ENCODE data around the gene JHY.
A peak's percentile ranks its signal among the peaks of the same experiment; 100 is the strongest.
"Not testable (repeated sequence)": the region's sequence is repeated elsewhere in the genome, so short reads cannot be mapped to it uniquely, and the experiment has no call there.

Gene JHY

DNA sequence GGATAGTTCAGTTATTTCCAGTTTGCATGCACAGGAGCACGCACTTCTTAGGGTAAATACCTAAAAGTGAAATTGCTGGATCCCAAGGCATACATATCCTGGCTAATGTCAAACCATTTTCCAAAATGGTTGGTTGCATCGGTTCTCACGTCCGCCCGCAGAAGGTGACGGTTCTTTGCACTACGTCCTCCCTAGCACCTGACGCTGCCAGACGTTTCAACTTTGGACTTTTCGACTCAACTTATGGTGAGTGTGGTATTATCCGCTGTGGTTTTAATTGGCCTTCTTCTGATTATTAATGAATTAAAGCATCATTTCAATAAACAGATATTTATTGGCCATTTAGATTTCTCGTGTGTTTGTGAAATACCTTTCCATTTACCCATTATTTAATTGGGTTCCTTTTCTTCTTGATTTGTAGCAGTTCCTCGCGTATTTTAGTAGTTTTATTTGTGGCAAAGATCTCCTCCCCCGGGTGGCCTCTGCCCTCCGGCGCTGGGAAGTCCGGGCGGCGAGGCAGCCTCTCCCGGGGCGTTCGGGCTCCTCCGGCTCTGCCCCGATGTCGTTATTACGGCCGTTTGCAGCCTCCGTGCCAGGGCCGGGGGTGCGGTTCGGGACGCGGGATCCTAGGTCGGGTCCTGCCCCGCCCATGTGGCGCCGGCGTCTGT lies at the start of gene JHY:
Gene JHY, plus strand, starts transcription at position 571 of the 668 bp plus-strand sequence. CDS start 3,091 bp downstream, outside the sequence.
- no peak for DNase-seq (ENCODE audit: low read depth in 2 of 2)

GRCh38 chr11:122833846-122834464 lies 48.6 kb upstream of the JHY start:
- no peak for DNase-seq (ENCODE audit: low read depth in 2 of 2)

- no peak for DNase-seq (ENCODE audit: low read depth in 2 of 2)
Observed at GRCh38 chr11:122836916-122837315, 45.6 kb upstream of the JHY start.

DNA sequence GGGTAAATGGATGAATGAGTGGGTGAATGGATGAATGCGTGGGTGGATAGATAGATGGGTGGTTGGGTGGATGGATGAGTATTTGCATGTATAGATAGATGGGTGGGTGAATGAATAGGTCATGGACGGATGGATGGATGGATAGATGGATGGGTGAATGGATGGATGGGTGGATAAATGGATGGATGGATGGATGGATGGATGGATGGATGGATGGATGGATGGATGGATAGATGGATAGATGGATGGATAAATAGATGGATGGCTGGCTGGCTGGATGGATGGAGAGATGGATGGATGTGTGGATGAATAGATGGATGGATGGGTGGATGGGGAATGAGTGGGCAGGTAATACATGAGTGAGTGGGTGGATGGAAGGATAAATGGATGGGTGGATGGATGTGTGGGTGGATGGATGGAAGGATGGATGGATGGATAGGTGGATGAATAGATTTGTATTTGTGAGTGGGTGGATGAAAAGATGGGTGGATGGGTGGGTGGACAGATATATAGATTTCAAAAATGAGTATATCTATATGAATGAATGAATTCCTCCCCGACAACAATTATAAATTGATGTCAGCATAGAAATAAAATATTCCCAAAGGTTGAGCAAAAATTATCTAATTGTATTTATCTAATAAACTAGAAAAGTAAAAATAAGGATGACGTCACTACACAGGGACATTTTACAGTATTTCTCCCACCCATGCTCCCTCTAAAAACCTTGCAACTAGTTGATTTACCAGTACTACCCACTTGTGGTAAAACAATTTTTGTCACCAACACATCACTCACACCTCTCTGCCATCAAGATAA lies 44.8 kb upstream of the JHY start:
- DNase-seq (ENCODE audit: low read depth in 2 of 2): no peak

- DNase-seq (ENCODE audit: low read depth in 2 of 2): peak in 1 of 2 donors; percentile 39
Observed at GRCh38 chr11:122843281-122844141, 39.0 kb upstream of the JHY start.

GRCh38 chr11:122847466-122847865 lies 35.1 kb upstream of the JHY start:
- DNase-seq (ENCODE audit: low read depth in 2 of 2): no peak

GRCh38 chr11:122848186-122848585 lies 34.4 kb upstream of the JHY start:
- no peak for DNase-seq (ENCODE audit: low read depth in 2 of 2)

DNA sequence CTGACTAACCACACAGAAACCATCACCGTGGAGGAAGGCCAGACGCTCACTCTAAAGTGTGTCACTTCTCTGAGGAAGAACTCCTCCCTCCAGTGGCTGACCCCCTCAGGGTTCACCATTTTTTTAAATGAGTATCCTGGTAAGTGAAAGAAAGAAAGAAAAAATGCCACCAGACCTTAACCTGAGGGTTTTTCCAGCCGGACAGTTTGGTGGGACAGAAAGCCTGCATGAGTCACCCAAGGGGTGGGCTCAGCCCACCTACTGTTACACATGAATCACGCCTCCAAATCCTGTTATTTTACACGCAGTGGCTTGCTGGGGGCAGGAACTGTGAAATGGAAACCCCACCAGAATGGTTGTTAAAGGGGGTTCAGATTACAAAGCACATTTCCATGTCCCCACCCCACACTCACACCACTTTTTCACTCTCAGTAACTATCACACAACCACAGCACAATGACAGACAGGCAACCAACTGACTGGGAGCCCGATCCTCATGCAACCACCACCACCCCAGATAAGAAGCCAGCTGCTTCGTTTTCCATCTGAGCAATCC lies 32.4 kb upstream of the JHY start:
- peak; percentile 36 to 48 for DNase-seq (ENCODE audit: low read depth in 2 of 2)

DNA sequence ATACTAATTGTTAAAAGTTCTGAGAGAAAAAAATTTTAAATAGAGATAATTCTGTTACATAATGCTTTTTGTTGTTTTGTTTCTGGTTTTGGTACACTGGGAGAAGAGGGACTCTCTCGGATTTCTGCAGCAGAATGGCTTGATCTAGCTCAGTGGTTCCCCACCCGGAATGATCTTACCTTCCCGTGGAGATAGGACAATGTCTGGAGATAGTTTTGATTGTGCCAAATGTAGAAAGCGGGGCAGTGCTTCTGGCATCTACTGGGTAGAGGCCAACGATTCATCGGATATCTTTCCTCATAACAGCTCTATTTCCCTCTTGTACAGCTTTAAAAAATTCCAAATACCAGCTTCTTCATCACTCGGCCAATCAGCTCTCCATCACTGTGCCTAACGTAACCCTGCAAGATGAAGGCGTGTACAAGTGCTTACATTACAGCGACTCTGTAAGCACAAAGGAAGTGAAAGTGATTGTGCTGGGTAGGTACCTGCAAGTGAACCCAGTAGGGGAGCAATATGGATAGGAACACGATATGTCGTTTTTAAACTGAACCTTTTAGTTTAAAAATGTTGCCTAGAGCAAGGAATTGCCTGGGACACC lies 31.1 kb upstream of the JHY start:
- DNase-seq (ENCODE audit: low read depth in 2 of 2): no peak

DNA sequence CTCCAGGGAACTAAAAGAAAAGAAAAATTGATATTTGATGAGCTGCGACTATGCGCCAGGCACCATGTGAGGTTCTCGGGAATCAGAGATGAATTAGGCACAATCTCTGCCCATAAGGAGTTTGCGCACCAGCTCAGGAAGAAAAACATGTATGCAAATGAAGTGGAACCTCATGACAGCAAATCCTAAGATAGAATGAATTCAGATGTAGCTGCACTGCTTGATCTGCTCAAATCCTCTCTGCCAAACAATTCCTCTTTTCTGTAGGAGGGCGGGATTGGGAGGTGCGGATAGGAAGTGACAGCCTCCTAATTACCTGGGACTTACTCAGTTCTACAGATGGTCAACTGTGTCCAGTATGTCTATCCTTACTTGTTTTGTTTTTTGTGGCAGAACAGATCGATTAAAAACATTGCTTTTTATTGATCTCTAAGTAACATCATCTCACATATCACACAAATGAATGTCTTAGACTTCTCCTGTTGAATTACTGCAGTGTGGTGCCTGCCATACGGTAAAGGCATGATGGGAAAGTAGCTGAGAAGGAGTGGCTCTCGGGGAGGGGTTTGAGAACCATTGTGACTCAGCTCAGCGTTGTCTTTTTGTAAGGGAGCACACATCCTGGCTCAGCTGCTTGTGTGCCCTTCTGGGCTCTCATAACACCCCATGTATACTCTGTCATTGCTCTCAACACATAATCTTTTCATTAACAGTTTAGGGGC lies 30.3 kb upstream of the JHY start:
- peak in 1 of 2 donors; percentile 27 for DNase-seq (ENCODE audit: low read depth in 2 of 2)

DNA sequence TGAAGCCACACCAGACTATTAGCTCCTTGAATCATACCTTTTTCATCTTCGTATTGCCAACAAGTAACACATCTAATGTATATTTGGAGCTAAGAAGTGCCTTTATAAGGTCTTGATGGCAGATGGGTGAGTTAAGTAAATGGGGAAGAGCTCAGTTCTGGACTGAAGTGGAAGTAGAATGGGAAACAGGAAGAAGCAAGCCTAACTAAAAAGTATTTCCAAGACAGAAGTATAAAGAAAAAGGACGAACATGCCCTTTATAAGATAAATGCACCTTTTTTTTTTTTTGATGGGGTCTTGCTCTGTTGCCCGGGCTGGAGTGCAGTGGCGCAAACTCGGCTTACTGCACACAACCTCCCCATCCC lies 29.8 kb upstream of the JHY start:
- DNase-seq (ENCODE audit: low read depth in 2 of 2): no peak

- no peak for DNase-seq (ENCODE audit: low read depth in 2 of 2)
Observed at GRCh38 chr11:122853261-122853660, 29.3 kb upstream of the JHY start.

DNA sequence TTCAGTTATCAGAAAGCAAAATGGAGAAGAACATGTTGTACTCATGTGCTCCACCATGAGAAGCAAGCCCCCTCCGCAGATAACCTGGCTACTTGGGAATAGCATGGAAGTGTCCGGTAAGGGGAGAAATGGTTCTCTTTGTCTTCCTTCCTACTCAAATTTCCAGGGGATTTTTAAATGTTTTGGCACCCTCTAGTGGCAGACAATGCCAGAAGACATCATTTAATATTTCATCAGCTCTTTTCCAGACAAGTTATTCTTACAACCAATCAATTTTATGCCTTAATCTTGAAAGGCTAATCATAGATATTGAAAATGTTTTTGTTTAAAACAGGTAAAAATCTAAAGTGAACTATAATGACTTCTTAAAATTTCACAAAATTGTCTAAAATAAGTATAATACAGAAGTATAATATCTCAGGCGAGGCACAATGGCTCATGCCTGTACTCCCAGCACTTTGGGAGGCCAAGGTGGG lies 28.6 kb upstream of the JHY start:
- no peak for DNase-seq (ENCODE audit: low read depth in 2 of 2)

DNA sequence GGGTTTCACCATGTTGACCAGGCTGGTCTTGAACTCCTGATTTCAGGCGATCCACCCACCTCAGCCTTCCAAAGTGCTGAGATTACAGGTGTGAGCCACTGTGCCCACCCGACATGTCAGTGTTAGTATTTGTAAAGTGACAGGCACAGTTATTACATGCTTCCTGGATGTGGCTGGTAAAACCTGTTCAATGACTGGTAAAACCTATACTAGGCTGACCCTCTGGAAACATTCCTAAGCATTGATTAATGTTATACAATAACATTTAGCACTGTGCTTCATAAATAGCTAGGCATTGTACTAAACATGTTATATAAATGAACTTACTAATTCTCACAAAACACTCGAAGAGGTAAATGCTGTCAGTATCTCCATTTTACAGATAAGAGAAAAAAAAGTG lies 20.9 kb upstream of the JHY start:
- no peak for DNase-seq (ENCODE audit: low read depth in 2 of 2)

- no peak for DNase-seq (ENCODE audit: low read depth in 2 of 2)
Observed at GRCh38 chr11:122862091-122862490, 20.5 kb upstream of the JHY start.

DNA sequence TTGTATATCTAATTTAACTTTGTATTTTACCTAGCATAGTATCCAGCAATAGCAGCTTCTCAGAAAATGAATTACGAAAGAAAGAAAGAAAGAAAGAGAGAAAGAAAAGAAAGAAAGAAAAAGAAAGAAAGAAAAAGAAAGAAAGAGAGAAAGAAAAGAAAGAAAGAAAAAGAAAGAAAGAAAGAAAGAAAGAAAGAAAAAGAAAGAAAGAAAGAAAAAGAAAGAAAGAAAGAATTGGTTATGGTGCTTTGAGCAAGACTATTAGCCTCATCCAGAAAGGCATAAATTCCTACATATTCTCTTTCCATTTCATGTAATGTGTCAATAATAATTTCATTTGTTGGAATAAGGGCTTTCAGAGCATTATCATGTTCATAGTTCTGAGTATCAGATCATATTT lies 19.4 kb upstream of the JHY start:
- DNase-seq (ENCODE audit: low read depth in 2 of 2): not testable (repeated sequence)

DNA sequence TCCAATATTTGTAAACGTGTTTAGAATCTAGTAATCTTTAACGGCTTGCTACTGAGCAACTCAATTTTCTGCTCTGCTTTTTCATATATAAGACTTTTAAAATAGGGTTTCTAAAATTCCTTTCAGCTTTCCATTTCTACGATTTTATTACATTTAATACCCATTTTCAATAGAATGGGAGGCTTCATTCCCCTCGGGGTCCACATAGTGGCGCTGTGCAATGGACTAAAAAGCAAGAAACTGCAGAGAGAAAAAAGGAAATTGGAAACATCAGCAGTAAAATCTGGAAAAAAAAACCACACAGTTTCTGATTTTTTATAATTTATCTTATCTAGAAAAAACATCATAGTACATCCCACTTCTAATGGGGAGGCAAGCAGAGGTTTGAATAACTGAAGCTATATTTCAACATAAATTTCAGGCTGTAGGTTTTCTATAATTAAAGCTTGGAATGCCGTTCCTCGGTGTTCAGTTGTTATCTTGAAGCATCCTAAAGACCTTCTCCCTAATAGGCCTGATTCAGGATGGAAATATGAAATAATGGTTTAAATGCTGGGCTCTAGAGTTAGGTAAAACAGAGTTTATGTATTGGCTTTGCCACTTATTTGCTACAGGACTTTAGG lies 18.7 kb upstream of the JHY start:
- DNase-seq (ENCODE audit: low read depth in 2 of 2): no peak

DNA sequence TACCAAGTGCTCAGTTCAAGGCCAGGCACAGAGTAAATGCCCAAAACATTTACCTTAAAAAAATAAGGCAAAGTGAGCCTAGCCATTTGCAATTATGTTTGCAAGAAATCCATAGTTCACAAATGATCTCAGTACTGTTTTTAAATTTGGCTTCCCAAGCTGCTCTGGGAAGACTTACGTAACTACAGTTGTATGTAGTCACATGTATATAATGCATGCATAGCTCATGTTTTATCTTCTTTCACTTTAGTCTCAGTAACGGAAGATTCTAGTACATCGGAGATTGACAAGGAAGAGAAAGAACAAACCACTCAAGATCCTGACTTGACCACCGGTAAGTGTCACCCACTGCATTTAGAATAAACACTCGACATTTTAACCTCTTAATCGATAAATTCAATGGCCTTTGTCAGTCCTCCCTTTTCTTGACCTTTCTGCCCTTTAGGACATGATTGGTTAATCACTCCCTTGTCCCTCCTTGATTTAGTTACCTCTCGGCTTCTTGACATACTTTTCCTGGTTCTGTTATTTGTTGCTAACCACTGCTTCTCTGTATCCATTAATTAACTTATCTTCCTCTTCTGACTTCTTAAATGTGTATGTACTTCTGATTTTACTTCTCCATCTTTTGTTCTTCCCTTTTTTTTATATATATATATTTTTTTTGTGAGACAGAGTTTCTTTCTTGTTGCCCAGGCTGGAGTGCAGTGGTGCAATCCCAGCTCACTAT lies 18.0 kb upstream of the JHY start:
- DNase-seq (ENCODE audit: low read depth in 2 of 2): no peak

- DNase-seq (ENCODE audit: low read depth in 2 of 2): no peak
Observed at GRCh38 chr11:122869622-122870021, 12.9 kb upstream of the JHY start.
